HG02981 (cell line): ENCODE results near the gene OR4X2.
"Not testable (repeated sequence)": the region's sequence is repeated elsewhere in the genome, so short reads cannot be mapped to it uniquely, and the experiment has no call there.

Source experiments
- ATAC-seq: cut with Tn5 transposase; IDR thresholded peaks from one replicate; pipeline ENCODE4 v1.9.1; 2021; ENCODE audit warnings: mild to moderate bottlenecking, moderate library complexity; ENCODE audit not compliant: unreplicated experiment

Gene OR4X2

GRCh38 chr11:48244804-48245203 is at the start of gene OR4X2:
Gene OR4X2, plus strand, starts transcription at chr11:48245104. Its CDS starts 0 bp downstream, at chr11:48245104.
- no peak for ATAC-seq

- ATAC-seq: no peak
Observed at GRCh38 chr11:48207881-48208280, 37.0 kb upstream of the OR4X2 start.

GRCh38 chr11:48210052-48210451 is 34.9 kb upstream of the OR4X2 start:
- no peak for ATAC-seq

GRCh38 chr11:48216510-48216909 is 28.4 kb upstream of the OR4X2 start, which contains the start of gene OR4B1:
Gene OR4B1, plus strand, starts transcription at chr11:48216810. Its CDS starts 0 bp downstream, at chr11:48216810.
- no peak for ATAC-seq

GRCh38 chr11:48228761-48229160 is 16.1 kb upstream of the OR4X2 start:
- ATAC-seq: no peak

- not testable (repeated sequence) for ATAC-seq
Observed at GRCh38 chr11:48230057-48230456, 14.8 kb upstream of the OR4X2 start.

- ATAC-seq: no peak
Observed at GRCh38 chr11:48237727-48238126, 7.2 kb upstream of the OR4X2 start.

GRCh38 chr11:48242501-48242900 is 2.4 kb upstream of the OR4X2 start:
- ATAC-seq: no peak

GRCh38 chr11:48248902-48249301 is 4.0 kb downstream of the OR4X2 start:
- ATAC-seq: no peak

GRCh38 chr11:48261600-48261999 is 16.7 kb downstream of the OR4X2 start:
- no peak for ATAC-seq

GRCh38 chr11:48263423-48263911 is 18.6 kb downstream of the OR4X2 start, which contains the start of gene OR4X1:
Gene OR4X1, plus strand, starts transcription at chr11:48263861. Its CDS starts 0 bp downstream, at chr11:48263861.
- no peak for ATAC-seq

- ATAC-seq: no peak
Observed at GRCh38 chr11:48270621-48271020, 25.7 kb downstream of the OR4X2 start.

GRCh38 chr11:48272606-48273005 is 27.7 kb downstream of the OR4X2 start:
- no peak for ATAC-seq
